SU-DHL-6 (cell line): ENCODE measurements around the gene TMEM273.

Source experiments
- EZH2phosphoT487 ChIP-seq: fragments of 200-600 bp; sonication (generic), shearing (Covaris generic); conservative IDR thresholded peaks from 2 replicates; pipeline ENCODE4 v1.6.1; 2018; ENCODE audit warnings: mild to moderate bottlenecking, antibody characterized with exemption, low read length, moderate library complexity, mixed read lengths
- TF ChIP-seq, protein P1 (sequence below): fragments of 200-600 bp; sonication (generic); IDR thresholded peaks from one replicate; pipeline ENCODE4 v1.5.1; 2017; ENCODE audit warnings: antibody characterized with exemption, mild to moderate bottlenecking, low read length, moderate library complexity; ENCODE audit not compliant: insufficient read depth, poor library complexity, severe bottlenecking

- TF ChIP-seq, protein P1, sequence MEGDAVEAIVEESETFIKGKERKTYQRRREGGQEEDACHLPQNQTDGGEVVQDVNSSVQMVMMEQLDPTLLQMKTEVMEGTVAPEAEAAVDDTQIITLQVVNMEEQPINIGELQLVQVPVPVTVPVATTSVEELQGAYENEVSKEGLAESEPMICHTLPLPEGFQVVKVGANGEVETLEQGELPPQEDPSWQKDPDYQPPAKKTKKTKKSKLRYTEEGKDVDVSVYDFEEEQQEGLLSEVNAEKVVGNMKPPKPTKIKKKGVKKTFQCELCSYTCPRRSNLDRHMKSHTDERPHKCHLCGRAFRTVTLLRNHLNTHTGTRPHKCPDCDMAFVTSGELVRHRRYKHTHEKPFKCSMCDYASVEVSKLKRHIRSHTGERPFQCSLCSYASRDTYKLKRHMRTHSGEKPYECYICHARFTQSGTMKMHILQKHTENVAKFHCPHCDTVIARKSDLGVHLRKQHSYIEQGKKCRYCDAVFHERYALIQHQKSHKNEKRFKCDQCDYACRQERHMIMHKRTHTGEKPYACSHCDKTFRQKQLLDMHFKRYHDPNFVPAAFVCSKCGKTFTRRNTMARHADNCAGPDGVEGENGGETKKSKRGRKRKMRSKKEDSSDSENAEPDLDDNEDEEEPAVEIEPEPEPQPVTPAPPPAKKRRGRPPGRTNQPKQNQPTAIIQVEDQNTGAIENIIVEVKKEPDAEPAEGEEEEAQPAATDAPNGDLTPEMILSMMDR: no peak
- TF ChIP-seq EZH2phosphoT487: no peak
Observed at GRCh38 chr10:49191349-49191748, 3.2 kb upstream of the TMEM273 start.
